ENCODE measurements around the gene SH2D3A. TPM values are rescaled to one million over a fixed set of nuclear protein-coding genes. Genes with fewer than 3 reads are reported as not detected.

SH2D3A gene
- total and polyA plus RNA-seq, 2 of the 8 experiments (the other 6 are each of a cell fraction or from before 2014, with no cell fraction given) = 14.5 to 22.1 TPM

- TF ChIP-seq RAD21 (IDR thresholded peaks at IDR 0.05 in 1 of 2, conservative IDR thresholded peaks at IDR 0.05 in 1 of 2; ENCODE audit: low read depth in 2 of 2, low read length in 2 of 2) = no peak
- TF ChIP-seq EZH2 (IDR thresholded peaks at IDR 0.05; ENCODE audit: low read depth, low read length, severe bottlenecking) = no peak
- no peak for TF ChIP-seq KDM4A (IDR thresholded peaks at IDR 0.05; ENCODE audit: low read depth, low read length, severe bottlenecking)
- TF ChIP-seq NRF1 (IDR thresholded peaks at IDR 0.05; ENCODE audit: low read depth, low read length) = no peak
- no peak for TF ChIP-seq E2F6 (IDR thresholded peaks at IDR 0.05)
- no peak for TF ChIP-seq TBP (IDR thresholded peaks at IDR 0.05; ENCODE audit: low read depth, low read length)
- TF ChIP-seq KDM5A (IDR thresholded peaks at IDR 0.05; ENCODE audit: low read length) = no peak
- no peak for TF ChIP-seq FOSL1 (IDR thresholded peaks at IDR 0.05; ENCODE audit: insufficient read depth, low read depth, low read length)
Measured at GRCh38 chr19:6807291-6807690, 40.1 kb upstream of the SH2D3A start (continued).

All from H1 (cell line).